OCI-LY3 (cell line): Measurements from ENCODE around the gene ADAM33.

Experiments used
- H2AFZ ChIP-seq: fragments of 200-600, 300-600 bp; shearing (Covaris generic); 2 replicates; pipeline ENCODE4 v1.6.0; 2014; ENCODE audit warnings: antibody characterized with exemption, low read depth, low read length
- H3K27ac ChIP-seq: fragments of 200-600, 300-600 bp; sonication (generic); 2 replicates; pipeline ENCODE4 v1.5.1; 2014; ENCODE audit warnings: mild to moderate bottlenecking, low read length, moderate library complexity, mixed read lengths
- H3K27me3 ChIP-seq: fragments of 200-600, 300-600 bp; sonication (generic); 2 replicates; pipeline ENCODE4 v1.6.1; 2014; ENCODE audit warnings: low read depth, low read length, mixed read lengths
- H3K36me3 ChIP-seq: fragments of 200-600, 300-600 bp; sonication (generic); replicated peaks from 2 replicates; pipeline ENCODE3; 2014; ENCODE audit warnings: low read depth, low read length, mixed read lengths
- H3K4me1 ChIP-seq: fragments of 300-600, 200-600 bp; sonication (generic); 2 replicates; pipeline ENCODE4 v1.6.1; 2014; ENCODE audit warnings: low read length, mixed read lengths
- H3K4me2 ChIP-seq: fragments of 200-600, 300-600 bp; sonication (generic); 2 replicates; pipeline ENCODE4 v1.6.1; 2014; ENCODE audit warnings: low read length, mixed read lengths
- H3K4me3 ChIP-seq: fragments of 300-600, 200-600 bp; sonication (generic); 2 replicates; pipeline ENCODE4 v1.5.1; 2014; ENCODE audit warnings: antibody characterized with exemption, mild to moderate bottlenecking, low read length, moderate library complexity
- H3K79me2 ChIP-seq: fragments of 300-600, 200-600 bp; shearing (Covaris generic); 2 replicates; pipeline ENCODE4 v1.6.1; 2014; ENCODE audit warnings: mild to moderate bottlenecking, low read length, mixed read lengths
- H3K9ac ChIP-seq: fragments of 300-600, 200-600 bp; shearing (Covaris generic); 2 replicates; pipeline ENCODE4 v1.6.0; 2014; ENCODE audit warnings: mild to moderate bottlenecking, low read length, moderate library complexity
- H3K9me3 ChIP-seq: fragments of 200-600, 300-600 bp; shearing (Covaris generic); 2 replicates; pipeline ENCODE4 v1.6.1; 2014; ENCODE audit warnings: low read length, mixed read lengths; ENCODE audit not compliant: insufficient read depth
- H4K20me1 ChIP-seq: fragments of 200-600, 300-600 bp; sonication (generic); 2 replicates; pipeline ENCODE4 v1.6.1; 2016; ENCODE audit warnings: low read length, mixed read lengths; ENCODE audit not compliant: insufficient read depth
- EZH2phosphoT487 ChIP-seq: fragments of 200-600 bp; shearing (Covaris generic); IDR thresholded peaks from 2 replicates; pipeline ENCODE4 v1.6.1; 2018; ENCODE audit warnings: antibody characterized with exemption, mixed run types, low read depth
- TF ChIP-seq, protein P1 (sequence below): fragments of 200-600, 300-600 bp; sonication (generic); IDR thresholded peaks from 2 replicates; pipeline ENCODE4 v1.5.1; 2014; ENCODE audit warnings: antibody characterized with exemption, low read length, low read depth

ADAM33 gene

DNA sequence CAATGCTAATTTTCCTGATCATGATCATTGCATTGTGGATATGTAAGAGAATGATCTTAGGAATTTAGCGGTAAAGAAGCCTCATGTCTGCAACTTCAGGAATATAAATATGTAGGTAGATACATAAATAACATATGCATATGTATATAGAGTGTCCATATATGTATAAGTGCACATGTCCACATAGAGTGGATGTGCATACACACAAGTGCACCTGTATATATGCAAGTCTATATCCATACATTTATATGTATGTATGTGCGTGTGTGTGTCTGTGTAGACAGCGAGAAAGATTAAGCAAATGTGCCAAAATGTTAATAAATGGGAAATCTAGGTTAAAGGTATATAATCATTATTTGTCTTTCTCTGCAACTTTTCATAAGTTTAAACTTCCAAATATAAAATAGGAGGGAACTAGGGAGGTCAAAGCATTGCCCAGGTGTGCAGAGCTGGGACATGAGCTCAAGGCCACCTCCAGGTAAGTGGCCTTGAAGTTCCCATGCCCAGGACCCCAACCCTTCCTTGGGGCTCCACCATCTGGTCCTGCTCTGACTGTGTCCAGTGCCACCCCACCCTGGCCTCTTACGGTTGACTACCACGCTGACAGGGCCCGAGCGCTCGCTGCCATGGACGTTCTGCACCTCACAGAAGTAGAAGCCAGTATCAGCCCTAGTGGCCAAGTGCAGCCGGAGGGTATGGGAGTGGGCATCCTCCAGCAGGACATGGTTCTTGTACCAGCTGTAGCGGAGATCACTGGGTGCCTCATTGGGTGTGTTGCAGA lies 21.0 kb upstream of the ADAM33 start:
- peaks cover 3% of the 10 kb centered on the region; the same call in 1 of the 2 replicates for H3K27me3 ChIP-seq
- H3K79me2 ChIP-seq, result no peaks in the 10 kb centered on the region
- no peaks in the 10 kb centered on the region for H3K9me3 ChIP-seq
- H3K4me1 ChIP-seq, result no peaks in the 10 kb centered on the region
- TF ChIP-seq, protein P1, sequence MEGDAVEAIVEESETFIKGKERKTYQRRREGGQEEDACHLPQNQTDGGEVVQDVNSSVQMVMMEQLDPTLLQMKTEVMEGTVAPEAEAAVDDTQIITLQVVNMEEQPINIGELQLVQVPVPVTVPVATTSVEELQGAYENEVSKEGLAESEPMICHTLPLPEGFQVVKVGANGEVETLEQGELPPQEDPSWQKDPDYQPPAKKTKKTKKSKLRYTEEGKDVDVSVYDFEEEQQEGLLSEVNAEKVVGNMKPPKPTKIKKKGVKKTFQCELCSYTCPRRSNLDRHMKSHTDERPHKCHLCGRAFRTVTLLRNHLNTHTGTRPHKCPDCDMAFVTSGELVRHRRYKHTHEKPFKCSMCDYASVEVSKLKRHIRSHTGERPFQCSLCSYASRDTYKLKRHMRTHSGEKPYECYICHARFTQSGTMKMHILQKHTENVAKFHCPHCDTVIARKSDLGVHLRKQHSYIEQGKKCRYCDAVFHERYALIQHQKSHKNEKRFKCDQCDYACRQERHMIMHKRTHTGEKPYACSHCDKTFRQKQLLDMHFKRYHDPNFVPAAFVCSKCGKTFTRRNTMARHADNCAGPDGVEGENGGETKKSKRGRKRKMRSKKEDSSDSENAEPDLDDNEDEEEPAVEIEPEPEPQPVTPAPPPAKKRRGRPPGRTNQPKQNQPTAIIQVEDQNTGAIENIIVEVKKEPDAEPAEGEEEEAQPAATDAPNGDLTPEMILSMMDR, result no peak
- no peak for TF ChIP-seq EZH2phosphoT487
- no peak overlapping the region for H3K9ac ChIP-seq
- H3K4me2 ChIP-seq, result no peak overlapping the region
- H2AFZ ChIP-seq, result no peak overlapping the region
- no peaks in the 10 kb centered on the region for H4K20me1 ChIP-seq
- no peaks in the 10 kb centered on the region for H3K36me3 ChIP-seq
- H3K27ac ChIP-seq, result no peak overlapping the region
- H3K4me3 ChIP-seq, result no peak overlapping the region

DNA sequence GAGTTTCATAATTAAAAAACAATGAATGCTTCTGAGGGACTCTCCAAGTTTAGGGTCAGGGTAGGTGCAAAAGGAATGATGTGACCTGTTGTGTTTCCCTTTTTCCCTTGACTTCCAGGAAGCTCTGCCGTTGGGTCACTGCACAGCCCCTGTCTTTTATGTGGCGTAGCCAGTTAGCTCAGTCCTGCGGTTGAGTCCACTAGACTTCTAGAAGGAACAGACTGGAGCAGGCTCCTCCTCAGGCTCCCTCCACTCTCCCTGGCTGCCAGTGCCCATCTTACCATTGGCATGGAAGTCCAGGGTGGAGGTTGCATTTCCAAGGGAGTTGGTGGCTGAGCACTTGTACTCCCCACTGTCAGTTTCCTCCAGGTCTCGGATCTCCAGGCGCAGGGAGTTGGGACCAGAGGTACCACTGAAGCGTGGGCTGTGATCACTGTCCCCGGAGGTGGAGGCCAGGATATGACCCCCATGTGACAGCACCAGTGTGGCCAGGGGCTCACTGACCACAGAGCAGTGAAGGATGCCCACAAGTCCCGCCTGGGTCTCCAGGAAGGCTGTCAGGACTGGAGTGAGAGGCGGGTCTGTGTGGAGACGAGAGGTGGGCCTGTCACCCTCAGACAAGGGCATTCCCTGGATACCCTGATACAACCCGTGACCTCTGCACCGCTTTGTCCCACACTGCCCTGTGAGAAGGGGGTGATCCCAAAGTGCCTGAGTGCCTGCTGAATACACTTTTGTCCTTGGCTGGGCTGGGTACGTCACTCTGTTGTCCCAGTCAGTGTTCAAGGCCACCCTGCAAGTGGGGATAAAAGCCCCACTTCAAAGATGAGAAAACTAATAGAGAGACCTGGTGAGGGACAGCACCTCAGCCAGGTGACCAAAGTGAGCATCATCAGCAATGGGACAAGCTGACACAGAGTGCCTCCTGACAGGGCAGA lies 19.5 kb upstream of the ADAM33 start:
- Histone ChIP-seq H3K4me3 (no peak overlapping the region), H3K27ac (no peak overlapping the region), H3K36me3 (no peaks in the 10 kb centered on the region), H2AFZ (no peak overlapping the region), H4K20me1 (no peaks in the 10 kb centered on the region), H3K9ac (no peak overlapping the region), H3K9me3 (no peaks in the 10 kb centered on the region), H3K27me3 (peaks cover 3% of the 10 kb centered on the region; the same call in 1 of the 2 replicates), H3K79me2 (no peaks in the 10 kb centered on the region), H3K4me2 (no peak overlapping the region), H3K4me1 (no peaks in the 10 kb centered on the region)
- TF ChIP-seq, protein P1, result no peak
- TF ChIP-seq EZH2phosphoT487, result no peak

DNA sequence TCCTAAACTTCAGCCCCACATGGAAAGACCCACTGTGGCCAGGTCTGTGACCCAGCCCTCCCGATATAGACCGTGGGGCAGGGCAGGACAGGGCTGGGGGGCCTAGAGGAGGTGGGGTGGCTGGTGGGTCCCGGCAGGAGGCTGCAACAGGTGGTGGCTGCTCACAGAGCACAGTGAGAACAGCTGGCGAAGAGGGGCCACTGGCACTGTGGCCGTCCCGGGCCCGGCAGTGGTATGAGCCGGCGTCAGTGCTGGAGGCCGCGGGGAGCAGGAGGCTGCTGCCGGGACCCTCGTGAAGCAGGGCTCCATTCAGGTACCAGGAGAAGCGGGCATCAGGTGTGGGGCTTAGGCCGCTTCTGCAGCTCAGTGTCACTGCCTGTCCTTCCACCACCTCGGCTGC lies 17.2 kb upstream of the ADAM33 start:
- no peaks in the 10 kb centered on the region for H3K36me3 ChIP-seq
- no peaks in the 10 kb centered on the region for H3K4me1 ChIP-seq
- no peak for TF ChIP-seq EZH2phosphoT487
- H3K9ac ChIP-seq, result no peak overlapping the region
- H4K20me1 ChIP-seq, result no peaks in the 10 kb centered on the region
- no peaks in the 10 kb centered on the region for H3K79me2 ChIP-seq
- H3K27me3 ChIP-seq, result no peaks in the 10 kb centered on the region
- H3K9me3 ChIP-seq, result no peaks in the 10 kb centered on the region
- no peak overlapping the region for H3K4me2 ChIP-seq
- H2AFZ ChIP-seq, result no peak overlapping the region
- no peak overlapping the region for H3K27ac ChIP-seq
- H3K4me3 ChIP-seq, result no peak overlapping the region

DNA sequence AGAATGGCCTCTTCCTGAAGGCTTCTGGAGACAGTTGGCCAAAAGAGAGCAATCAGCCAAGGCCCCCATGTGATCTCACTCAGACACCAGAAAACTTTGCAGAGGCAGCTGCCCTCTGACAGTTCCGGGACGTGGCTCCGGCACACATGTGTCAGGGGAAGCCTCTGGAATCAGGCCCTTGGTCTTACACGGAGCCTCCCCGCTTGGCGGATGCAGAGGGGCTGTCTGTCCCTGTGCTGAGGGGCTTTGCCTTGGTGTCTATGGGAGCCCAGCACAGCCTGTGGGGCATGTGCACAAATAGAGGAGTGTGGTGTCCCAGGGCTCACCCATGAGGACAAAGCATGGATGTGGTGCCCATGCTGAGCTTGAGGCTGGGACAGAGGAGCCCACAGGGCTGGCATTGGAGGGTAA lies 16.8 kb upstream of the ADAM33 start:
- Histone ChIP-seq H2AFZ (no peak overlapping the region), H3K79me2 (no peaks in the 10 kb centered on the region), H3K4me1 (no peaks in the 10 kb centered on the region), H3K36me3 (no peaks in the 10 kb centered on the region), H3K27me3 (no peaks in the 10 kb centered on the region), H3K4me2 (no peak overlapping the region), H3K9me3 (no peaks in the 10 kb centered on the region), H3K9ac (no peak overlapping the region), H3K27ac (no peak overlapping the region), H4K20me1 (no peaks in the 10 kb centered on the region), H3K4me3 (no peak overlapping the region)
- TF ChIP-seq EZH2phosphoT487, result no peak
- TF ChIP-seq, protein P1, result no peak
